GM18499 (cell line): ENCODE measurements around the gene BMI1.

Experiments used
- ATAC-seq: cut with Tn5 transposase; IDR thresholded peaks from one replicate; pipeline ENCODE4 v1.9.1; 2021; ENCODE audit warnings: moderate number of reproducible peaks; ENCODE audit not compliant: insufficient read depth, unreplicated experiment

Gene BMI1

DNA sequence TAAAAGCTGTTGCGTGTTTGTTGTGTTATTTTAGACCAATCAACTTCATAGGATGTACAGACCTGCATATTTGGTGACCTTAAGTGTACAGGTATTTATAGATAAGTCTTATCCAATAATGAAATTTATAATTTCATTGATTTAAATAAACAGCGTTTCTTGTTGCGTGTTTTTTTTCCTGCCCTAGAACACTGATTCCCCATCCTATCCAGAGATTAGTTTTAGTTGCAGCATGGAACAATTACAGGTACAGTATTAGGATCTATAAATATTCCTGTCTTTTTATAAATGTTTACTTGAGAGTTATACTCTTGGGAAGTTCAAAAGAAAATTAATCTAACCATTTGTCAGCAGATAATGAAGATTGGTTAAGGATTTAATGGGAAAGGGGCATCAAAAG is 2.1 kb upstream of the BMI1 start:
- ATAC-seq = no peak

DNA sequence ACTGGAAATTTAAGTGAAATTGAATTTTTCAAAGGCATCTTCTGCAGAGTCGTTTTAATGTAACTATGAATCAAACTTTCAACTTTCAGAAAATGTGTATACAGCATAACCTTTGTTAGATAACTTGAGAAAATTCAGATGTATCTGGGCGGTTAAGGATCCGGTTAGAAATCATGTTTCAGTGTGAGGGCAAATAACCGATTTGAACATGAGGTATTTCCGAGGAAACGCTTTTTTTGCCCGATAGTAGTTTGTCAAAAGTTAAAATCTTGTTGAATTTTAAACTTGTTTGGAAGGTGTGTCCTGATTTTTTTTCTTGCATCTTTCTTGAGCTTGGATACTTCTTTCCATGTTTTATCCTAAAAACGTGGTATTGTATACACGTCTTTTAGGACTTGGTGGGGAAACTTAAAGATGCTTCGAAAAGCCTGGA is 1.3 kb upstream of the BMI1 start:
- ATAC-seq = no peak

- no peak for ATAC-seq
These were observed 830 bp upstream of the BMI1 start for GRCh38 chr10:22319980-22320558.

- ATAC-seq = no peak
These were observed 441 bp downstream of the BMI1 start for GRCh38 chr10:22321156-22321923.

DNA sequence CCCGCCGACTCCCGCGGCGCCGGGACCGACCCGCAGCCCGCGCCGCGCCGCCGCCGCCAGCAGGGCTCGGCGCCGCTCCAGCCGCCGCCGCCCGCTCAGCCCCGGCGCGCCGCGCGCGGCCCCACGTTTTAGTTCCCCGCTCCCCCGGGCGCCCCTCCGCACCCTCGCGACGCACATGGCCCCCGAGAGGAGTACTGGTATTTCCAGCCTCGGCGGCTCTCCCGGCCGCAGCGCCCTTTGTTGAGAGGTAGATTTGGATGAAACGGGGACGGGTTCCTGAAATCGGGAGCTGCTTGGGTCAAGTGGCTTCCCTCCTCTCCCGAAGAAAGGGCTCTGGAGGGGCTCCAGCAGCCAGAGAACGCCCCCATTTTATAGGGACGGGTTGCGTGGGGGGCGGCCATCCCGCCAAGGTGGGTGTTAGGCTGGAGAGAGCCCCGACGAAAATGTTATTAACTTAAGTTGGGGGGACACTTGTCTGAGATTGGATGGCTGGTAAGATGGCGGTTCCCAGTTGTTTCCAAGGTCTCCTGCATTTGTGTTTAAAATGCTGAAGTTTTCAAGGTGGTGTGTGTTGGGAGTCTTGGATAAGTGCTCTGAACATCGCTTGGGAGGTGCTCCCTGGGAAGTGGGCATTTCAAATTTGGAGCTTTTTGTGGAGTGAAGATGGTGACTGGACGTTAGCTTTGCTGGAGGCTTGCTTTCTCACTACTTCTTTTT is 1.2 kb downstream of the BMI1 start:
- ATAC-seq = no peak

GRCh38 chr10:22322641-22323160 is 1.8 kb downstream of the BMI1 start:
- ATAC-seq = no peak

DNA sequence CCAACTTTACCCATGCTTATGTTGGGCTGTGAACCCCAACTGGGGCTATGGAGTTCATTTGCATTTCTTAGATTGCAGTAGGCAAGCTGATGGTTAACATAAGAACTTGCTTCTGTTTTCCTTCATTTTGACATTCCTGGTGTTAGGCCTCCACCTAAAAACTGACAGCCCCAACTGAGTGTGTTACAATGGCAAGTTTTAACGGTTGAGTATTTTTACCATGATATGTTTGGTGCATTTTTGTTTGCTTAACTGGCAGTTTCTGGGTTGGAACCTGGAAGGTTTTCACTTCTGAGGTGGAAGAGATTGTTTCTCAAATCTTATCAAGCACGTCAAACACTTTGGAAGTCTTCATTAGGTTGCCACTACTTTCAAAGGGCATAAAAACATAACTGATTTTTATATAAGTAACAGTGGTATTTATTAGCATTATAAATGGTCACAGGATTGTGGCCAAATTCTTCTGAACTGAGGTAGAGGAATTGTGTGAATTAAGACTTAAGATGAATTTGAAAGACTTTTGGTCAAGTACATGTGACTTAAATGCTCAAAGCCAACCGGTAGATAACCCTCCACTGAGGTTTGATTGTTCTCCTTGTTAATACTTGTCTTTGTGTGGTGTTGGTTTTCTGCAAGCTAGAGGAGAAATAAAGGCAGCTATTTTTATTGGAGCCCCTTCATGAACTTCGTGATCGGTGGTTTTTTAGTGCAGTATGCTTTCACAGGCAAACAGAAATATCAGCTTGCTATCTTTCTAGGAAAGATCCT is 2.8 kb downstream of the BMI1 start:
- no peak for ATAC-seq

GRCh38 chr10:22324413-22324812 is 3.5 kb downstream of the BMI1 start:
- no peak for ATAC-seq

DNA sequence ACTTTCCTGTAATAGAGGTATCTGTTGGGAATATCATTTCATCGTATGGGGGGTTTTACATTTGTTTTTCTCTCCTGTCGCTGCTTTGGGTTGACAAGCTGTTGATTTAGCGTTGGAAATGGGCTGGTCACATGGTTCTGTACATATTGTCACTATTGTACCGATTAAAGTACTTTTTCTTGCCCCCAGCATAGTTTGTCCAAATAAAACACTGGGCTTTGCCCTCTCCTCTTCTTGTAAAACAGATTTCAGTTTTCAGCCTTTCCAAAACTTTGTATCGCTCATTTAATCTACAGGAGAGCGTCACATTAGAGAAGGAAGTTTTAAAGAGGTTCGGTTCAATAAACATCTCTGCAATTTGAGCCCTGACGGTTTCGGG is 4.0 kb downstream of the BMI1 start:
- ATAC-seq = no peak

DNA sequence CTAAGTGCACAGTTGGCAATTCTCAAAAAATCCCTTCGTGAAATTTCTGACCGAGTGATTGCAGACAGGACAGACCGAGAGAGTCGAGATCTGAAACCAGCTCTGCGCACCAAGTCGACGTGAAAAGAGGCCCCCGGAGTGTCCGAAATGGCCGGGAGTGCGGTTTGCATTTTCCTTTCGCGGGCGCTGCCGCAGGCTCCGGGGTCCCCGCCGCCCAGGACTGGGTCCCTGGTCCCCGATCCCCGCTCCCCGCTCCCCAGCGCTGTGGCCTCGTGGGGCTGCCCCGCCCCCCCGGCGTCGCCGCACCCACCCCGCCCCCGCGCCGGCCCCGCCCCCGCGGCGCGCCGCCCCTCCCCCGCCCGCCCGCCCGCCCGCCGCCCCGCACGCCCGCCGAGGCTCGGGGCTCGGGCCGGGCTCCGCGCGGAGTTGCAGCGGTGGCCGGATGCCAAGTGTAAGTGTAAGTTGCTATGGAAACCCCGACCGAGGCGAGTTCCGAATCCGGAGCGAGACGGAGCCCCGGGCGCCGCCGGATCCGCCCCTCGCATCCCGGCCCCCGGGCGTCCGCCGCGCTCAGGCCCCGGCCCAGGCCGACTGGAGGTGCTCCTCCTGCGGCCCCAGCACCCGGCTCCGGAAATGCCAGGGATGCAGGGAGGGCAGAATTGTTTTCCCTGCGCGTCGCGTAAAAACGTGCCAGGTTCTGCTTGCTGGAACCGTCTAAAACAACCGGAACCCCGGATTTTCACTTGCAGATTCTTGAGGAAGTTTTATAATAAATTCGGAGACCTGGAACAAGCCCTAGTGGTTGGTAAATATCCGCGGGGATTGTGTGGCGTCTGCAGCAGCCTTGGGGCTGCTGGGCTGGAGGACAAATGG is 4.6 kb downstream of the BMI1 start:
- ATAC-seq = no peak

DNA sequence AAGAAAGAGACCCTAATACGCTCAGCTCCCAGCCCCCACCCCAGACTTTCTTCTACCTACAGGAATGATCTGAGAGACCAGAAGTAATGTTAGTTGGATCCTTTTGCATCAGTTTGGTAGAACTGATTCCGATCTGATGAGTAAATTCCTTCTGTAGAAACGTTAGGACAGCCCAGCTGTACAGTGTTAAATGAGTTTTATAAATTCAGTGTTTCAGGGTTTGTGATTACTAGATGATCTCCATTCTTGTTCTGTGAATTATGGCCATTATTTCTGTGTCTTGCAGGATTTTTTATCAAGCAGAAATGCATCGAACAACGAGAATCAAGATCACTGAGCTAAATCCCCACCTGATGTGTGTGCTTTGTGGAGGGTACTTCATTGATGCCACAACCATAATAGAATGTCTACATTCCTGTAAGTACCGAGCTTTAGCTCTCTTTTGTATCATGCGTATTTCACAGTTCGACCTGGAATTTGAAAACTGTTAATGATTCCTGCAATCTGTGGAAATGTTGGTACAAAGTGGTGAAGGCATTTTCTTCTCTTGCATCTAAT is 5.3 kb downstream of the BMI1 start:
- no peak for ATAC-seq

DNA sequence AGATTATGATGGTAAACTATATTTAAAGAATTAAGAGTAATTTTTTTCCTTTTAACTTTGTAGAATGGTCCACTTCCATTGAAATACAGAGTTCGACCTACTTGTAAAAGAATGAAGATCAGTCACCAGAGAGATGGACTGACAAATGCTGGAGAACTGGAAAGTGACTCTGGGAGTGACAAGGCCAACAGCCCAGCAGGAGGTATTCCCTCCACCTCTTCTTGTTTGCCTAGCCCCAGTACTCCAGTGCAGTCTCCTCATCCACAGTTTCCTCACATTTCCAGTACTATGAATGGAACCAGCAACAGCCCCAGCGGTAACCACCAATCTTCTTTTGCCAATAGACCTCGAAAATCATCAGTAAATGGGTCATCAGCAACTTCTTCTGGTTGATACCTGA is 8.3 kb downstream of the BMI1 start:
- no peak for ATAC-seq

DNA sequence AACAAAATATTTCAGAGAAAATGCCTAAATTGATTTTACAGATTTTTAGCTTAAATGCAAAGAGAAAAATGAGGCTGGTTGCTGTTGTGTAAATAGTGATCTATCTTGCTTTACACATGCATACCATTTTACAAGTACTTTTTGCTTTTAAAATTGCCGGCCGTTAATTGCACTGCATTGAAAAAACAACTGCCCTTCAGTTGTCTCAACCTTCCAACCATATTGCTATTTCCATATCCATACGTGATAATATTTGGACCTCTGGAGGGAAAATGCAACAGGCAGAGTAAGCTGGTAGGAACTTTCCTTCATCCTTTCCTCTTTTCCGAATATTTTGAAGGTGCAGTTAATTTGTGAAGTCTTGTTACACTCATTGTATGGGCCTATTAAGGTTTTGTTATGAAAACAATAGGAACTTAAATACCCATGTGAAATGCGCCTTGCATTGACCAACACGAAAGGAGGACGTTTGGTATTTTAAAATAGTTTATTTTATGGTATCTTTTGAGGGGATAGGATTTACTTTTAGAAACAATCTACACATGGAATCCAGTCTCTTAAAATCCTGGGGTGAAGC is 11.3 kb downstream of the BMI1 start:
- ATAC-seq = no peak

DNA sequence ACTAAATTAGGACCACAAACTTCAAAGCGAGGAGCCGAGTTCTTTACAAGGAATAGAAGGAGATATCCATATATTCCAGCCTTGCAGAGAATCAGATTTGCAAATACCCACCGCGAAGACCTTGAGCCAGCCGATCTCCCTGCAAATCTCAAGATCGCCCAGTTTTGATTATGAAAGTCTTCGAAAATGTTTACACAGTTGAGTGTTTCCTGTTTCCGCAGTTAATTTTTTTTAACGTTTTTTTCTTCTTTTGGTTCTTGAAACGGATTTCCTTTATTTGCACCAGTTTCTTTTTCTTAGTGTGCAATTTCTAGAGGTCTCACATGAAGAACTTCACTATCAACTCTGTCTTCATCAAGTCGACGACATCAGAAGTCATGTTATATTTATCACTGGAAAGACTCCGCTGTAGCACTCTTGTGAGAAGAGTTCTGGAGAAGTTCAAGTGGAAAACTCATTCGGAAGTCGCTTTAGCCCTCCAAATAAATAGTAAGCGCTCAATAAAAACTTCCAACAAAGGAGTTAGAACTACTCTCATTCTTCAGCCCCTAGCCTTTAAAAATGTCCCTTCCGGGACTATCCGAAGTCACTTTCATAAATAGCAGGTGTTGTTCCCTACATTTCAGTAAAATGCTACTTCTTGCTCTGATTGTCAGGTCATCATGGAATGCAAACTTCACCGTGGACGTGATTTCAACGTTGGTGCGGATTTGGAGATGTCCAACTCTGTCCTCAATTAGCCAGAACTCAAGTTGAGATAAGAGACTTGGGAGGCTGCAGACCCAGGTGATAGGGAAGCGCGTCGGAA is 12.5 kb downstream of the BMI1 start:
- no peak for ATAC-seq

- no peak for ATAC-seq
These were observed 13.0 kb downstream of the BMI1 start for GRCh38 chr10:22333975-22334282.

- no peak for ATAC-seq
These were observed 13.7 kb downstream of the BMI1 start for GRCh38 chr10:22334414-22335172.

- ATAC-seq = no peak
These were observed 14.5 kb downstream of the BMI1 start for GRCh38 chr10:22335173-22335933.
